Adrenal gland (tissue), 12 donors: ENCODE results near the gene FBXW5. TPM values are rescaled to one million over a fixed set of nuclear protein-coding genes. Genes with fewer than 3 reads are reported as not detected.

ENCODE experiments used
- DNase-seq, 7 donors: peaks; one replicate each; pipeline ENCODE4 v3.0.0-alpha.2; 2019 to 2020
- H3K27ac ChIP-seq, 5 donors: fragments of 200-600 bp; sonication (generic) in 4 of 5; 1 replicate in 3 of 5; 2 replicates in 2 of 5; pipeline versions ENCODE4 v1.5.1 to v1.8.0; 2016 to 2020; ENCODE audit warnings: mild to moderate bottlenecking in 1 of 5
- H3K27me3 ChIP-seq: fragments of 200-600 bp; 2 replicates; pipeline ENCODE4 v1.8.0; 2021
- H3K36me3 ChIP-seq, 2 donors: fragments of 200-600 bp; replicated peaks in 1 of 2; 1 replicate in 1 of 2; 2 replicates in 1 of 2; pipeline versions ENCODE4 v1.5.1 to v1.8.0; 2018 to 2022
- H3K4me1 ChIP-seq, 2 donors: fragments of 200-600 bp; replicated peaks in 1 of 2; 1 replicate in 1 of 2; 2 replicates in 1 of 2; pipeline versions ENCODE4 v1.5.1 to v1.8.0; 2018 to 2021
- H3K4me3 ChIP-seq, 4 donors: fragments of 200-600 bp; sonication (generic) in 3 of 4; one replicate each; pipeline ENCODE4 v1.5.1; 2016 to 2018
- H3K9me3 ChIP-seq, 3 donors: fragments of 200-600 bp; sonication (generic) in 1 of 3; replicated peaks in 1 of 3; 1 replicate in 2 of 3; 2 replicates in 1 of 3; pipeline versions ENCODE4 v1.5.1 to v1.8.0; 2016 to 2021
- CTCF ChIP-seq, 6 experiments: fragments of 450-650 bp in 4 of 6; fragments of 200-600 bp in 2 of 6; sonication (generic) in 1 of 6; IDR thresholded peaks; 1 replicate in 5 of 6; 2 replicates in 1 of 6; pipeline versions ENCODE4 v1.5.1 to v1.8.0; 2016 to 2021; ENCODE audit warnings: antibody characterized with exemption in 6 of 6, mild to moderate bottlenecking in 2 of 6, moderate library complexity in 1 of 6
- POLR2A ChIP-seq, 2 donors: fragments of 450-650 bp; IDR thresholded peaks; one replicate each; pipeline ENCODE4 v1.6.1; 2017; ENCODE audit warnings: antibody characterized with exemption in 2 of 2, mild to moderate bottlenecking in 2 of 2, moderate library complexity in 1 of 2
- WGBS, 4 donors: extraction: QIAGEN DNeasy Blood & Tissue Kit in 2 of 4; methylation state at CpG; one replicate each; pipeline versions ENCODE4 v1.1.5 to v1.1.7; 2013 to 2017; 5-methylcytosine and 5-hydroxymethylcytosine counted together
- intact Hi-C, 2 donors: fragments of 100-400 bp; cut with DNase I; formaldehyde crosslinking; loops; one replicate each; pipeline versions ENCODE4 v1.14.1 to v1.15.0; 2022 to 2023
- polyA plus RNA-seq, 3 donors: library from polyadenylated mRNA; stranded (reverse); fragments of 200-250 nt in 2 of 3; fragments of 350-450 nt in 1 of 3; fragmentation: Illumina TruSeq in 1 of 3; extraction: RNeasy Lipid Tissue Mini Kit (QIAGEN cat#74804) in 1 of 3; gene quantifications; one replicate each; pipeline ENCODE4 v1.2.3, GENCODE V29; 2013 to 2014
- total RNA-seq, 9 donors: library from RNA; depleted of rRNA in 4 of 9; stranded (reverse); fragments of >200 nt in 4 of 9; fragments of 120-200 nt in 1 of 9; fragmentation: NEBNext Ultra II Directional in 1 of 9; extraction: Animal tissue kit (Norgen Biotek cat#: 25700) in 1 of 9; gene quantifications; one replicate each; pipeline versions ENCODE4 v1.1.0 to v1.2.4, GENCODE V29; 2013 to 2023
- donor health status: healthy with polysubstance abuse.
- donor health status: Bipolar disorder and iron deficiency.
- donor health status: DM: yes; HTN: yes; CAD: no.
- donor health status: DM: no; HTN: no; CAD: no.
- donor health status: DM: no; HTN: no; CAD: no.
- donor health status: DM: yes; HTN: yes; CAD: no.

Gene FBXW5
- total and polyA plus RNA-seq, 12 donors, result 19.2 to 257 (median 139) TPM

- Histone ChIP-seq H3K9me3 (no peaks in the 10 kb centered on the region), H3K36me3 (peaks cover 0 to 40% of the 10 kb centered on the region in 2 donors), H3K4me1 (peaks cover 21 to 23% of the 10 kb centered on the region in 2 donors), H3K4me3 (no peak overlapping the region), H3K27me3 (no peaks in the 10 kb centered on the region), H3K27ac (peak overlapping the region in 4 of 5 donors; percentile 16 to 85 (median 77))
- no peak for DNase-seq
- 86 to 89% (median 87%) methylated on average over 15 to 42 of the region's 42 CpGs for WGBS, 4 donors
- intact Hi-C loops, result loop anchor here (5.0 to 10.0 kb wide), 4 partner anchors 56 to 96 kb away; partner anchors contain the start of genes AJM1 (in 1 of the 2), FUT7 (in 1 of the 2), MAMDC4 (in 1 of the 2) and PHPT1 (in 1 of the 2)
- TF ChIP-seq POLR2A (IDR thresholded peaks at IDR 0.05) (no peak), CTCF (IDR thresholded peaks at IDR 0.05) (no peak)
Measured at GRCh38 chr9:136940526-136941230, 3.9 kb downstream of the FBXW5 start.

DNA sequence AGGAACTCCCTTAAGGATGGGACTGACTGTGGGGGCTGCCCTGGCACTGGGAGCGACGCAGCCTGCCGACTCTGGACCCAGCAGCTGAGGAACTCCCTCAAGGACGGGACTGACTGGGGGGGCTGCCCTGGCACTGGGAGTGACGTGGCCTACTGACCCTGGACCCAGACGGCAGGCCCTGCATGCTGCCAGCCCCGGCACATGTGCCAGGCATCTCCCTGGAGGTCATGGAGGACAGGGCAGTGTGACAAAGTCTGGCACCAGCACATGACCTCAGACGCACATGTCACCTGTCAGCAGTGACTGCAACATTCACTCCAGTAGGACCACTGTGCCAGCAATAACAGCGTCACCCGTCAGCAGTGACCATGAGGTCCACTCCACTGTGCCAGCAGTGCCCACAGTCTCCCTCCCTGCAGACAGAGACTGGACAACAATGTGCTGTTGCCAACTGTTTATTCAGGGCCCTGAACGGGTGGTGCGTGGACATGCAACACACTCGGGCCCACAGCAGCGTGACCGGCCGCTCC is 4.5 kb downstream of the FBXW5 start:
- DNase-seq, result peak; percentile 92 to 98 (median 96)
- Histone ChIP-seq H3K36me3 (peaks cover 0 to 40% of the 10 kb centered on the region in 2 donors), H3K27ac (peak overlapping the region in 4 of 5 donors; percentile 74 to 85 (median 78)), H3K4me1 (peaks cover 21 to 23% of the 10 kb centered on the region in 2 donors), H3K27me3 (no peaks in the 10 kb centered on the region), H3K4me3 (no peak overlapping the region), H3K9me3 (no peaks in the 10 kb centered on the region)
- intact Hi-C loops, result loop anchor here (5.0 to 10.0 kb wide), 4 partner anchors 55 to 95 kb away; partner anchors contain the start of genes AJM1 (in 1 of the 2), FUT7 (in 1 of the 2), MAMDC4 (in 1 of the 2) and PHPT1 (in 1 of the 2)
- 31 to 45% (median 45%) methylated on average over 7 to 16 of the region's 16 CpGs; no CpG with 5 or more reads in 1 of the 4 donors for WGBS, 4 donors
- TF ChIP-seq CTCF (IDR thresholded peaks at IDR 0.05) (no peak), POLR2A (IDR thresholded peaks at IDR 0.05) (peak in 1 of 2 donors; percentile 74)

GRCh38 chr9:136939431-136939995 is 5.0 kb downstream of the FBXW5 start:
- TF ChIP-seq POLR2A (IDR thresholded peaks at IDR 0.05), result no peak
- no peak for TF ChIP-seq CTCF (IDR thresholded peaks at IDR 0.05)
- WGBS, 4 donors, result 67 to 81% (median 69%) methylated on average over 10 to 28 of the region's 28 CpGs
- peaks cover 0 to 40% of the 10 kb centered on the region in 2 donors for H3K36me3 ChIP-seq
- H3K27me3 ChIP-seq, result no peaks in the 10 kb centered on the region
- peaks cover 21 to 23% of the 10 kb centered on the region in 2 donors for H3K4me1 ChIP-seq
- H3K4me3 ChIP-seq, result no peak overlapping the region
- H3K9me3 ChIP-seq, result no peaks in the 10 kb centered on the region
- H3K27ac ChIP-seq, result peak overlapping the region in 4 of 5 donors; percentile 74 to 85 (median 78)
- peak in 2 of 7 donors; percentile 37 to 63 for DNase-seq
- intact Hi-C loops, result no loop called here
